ENCODE measurements around the gene USH1C. TPM values are rescaled to one million over a fixed set of nuclear protein-coding genes. Genes with fewer than 3 reads are reported as not detected.
A peak's percentile ranks its signal among the peaks of the same experiment; 100 is the strongest.

USH1C gene
- polyA plus RNA-seq, 12 donors: 0.15 to 18.1 (median 0.48) TPM; not detected in 1

DNA sequence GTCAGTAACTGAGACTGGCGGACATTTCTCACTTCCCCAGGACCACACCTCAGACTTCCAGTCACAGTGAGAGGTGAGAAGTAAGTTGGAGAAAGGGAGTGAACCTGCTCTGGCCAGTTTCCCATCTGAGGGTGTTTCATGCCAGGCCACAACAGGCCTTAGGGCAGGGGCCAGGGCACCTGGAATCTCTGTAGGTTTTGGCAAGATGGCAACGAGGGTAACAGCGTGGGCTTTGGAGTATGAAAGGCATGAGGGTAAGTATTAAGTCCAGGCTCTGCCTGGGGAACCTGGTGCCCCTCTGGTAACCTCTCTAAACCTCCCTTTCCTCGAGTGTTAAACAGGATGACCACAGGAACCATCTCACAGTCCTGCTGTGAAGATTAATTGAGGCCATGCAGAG lies 39.1 kb downstream of the USH1C start:
- DNase-seq: no peak

DNA sequence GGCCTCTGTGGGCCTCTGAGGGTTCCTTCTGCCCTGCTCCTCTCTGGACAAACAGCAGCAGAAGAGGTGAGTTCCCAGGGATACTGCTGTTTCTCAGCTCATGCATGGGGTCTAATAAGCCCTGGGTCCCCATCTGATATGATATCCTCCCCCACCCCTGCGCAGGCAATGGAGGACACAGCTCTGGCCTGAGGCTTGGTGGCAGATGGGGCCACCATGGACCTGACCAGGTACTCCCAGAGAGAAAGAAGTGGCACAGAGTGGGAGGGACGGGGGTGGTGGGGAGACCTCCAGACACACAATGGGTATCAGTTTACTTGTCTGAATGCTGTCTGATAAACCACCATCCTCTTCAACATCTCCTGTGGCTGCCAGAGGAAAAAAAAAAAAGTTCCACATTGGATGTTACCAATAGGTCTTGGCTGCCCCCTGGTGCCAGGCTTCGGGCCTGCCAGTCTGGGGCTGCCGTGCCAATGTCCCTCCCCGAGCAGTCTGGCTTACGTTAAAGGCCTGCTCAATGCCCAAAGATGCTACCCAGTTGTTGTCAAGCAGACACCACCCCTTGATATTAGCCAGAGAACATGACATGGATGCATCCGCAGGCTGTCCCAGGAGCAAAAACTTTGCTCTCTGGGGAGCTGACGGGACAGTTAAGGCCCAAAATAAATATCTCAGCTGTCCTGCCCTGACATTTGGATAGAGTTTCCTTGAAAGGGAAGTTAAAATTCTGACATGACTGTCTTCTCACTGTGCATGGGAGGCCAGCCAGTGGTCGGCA lies 39.7 kb downstream of the USH1C start:
- DNase-seq: peak; percentile 56

DNA sequence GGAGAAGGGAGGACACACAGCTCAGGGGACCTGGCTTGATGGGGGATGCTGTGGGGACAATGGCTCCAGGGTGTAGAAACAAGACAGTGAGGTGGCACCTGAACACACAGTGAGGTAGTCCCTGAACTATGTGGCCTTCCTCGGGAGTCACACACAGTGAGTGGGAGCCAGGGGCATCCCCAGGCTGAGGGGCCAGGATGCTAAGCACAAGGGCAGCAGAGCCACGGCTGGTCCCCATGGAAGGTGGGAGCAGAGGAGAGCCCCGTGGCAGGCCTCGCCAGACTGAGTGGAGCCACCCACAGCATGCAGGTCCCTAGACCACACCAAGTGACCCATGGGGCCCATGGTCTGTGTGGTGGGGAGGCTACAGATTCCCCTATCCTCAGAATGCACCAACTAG lies 41.6 kb downstream of the USH1C start:
- DNase-seq: no peak

DNA sequence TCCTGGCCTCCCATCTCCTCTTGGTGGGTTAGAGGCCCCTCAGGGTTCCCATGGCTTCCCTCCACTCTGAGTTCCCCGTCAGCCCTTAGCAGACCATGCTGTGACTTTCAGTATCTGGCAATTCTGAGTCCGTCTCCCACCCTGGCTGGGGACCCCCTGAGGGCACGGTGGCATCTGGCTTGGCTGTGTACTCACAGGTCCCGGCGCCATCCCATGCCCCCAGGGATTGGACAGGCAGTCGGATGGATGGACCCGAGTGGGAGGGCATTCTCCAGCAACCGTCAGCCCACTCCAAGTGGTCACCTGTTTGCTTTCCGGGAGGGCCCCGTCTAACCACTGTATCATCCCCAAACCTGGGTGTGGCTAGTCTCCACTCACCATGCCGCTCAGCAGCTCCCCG lies 43.5 kb downstream of the USH1C start:
- no peak for DNase-seq

GRCh38 chr11:17498475-17498874 lies 45.7 kb downstream of the USH1C start:
- no peak for DNase-seq

- DNase-seq: no peak
Observed at GRCh38 chr11:17498058-17498457, 46.2 kb downstream of the USH1C start.

DNA sequence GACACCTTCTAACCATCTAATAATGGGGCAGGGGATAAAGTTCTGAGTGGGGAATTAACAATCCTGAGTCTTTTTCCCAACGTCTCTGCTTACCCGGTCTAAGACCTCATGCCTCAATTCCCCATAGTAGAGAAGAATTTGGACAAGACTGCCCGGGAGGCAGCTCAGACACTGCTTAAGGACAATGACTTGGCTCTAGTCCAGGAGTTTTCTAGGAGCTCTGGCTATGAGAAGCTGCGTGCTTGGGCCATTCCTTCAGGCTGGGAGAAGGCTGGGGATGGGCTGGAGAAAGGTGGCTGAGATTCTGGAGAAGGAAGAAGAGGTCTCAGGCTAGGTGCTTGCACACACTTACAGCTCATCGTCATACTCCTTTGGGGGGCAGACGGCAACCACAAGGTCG lies 47.8 kb downstream of the USH1C start:
- DNase-seq: peak; percentile 29

DNA sequence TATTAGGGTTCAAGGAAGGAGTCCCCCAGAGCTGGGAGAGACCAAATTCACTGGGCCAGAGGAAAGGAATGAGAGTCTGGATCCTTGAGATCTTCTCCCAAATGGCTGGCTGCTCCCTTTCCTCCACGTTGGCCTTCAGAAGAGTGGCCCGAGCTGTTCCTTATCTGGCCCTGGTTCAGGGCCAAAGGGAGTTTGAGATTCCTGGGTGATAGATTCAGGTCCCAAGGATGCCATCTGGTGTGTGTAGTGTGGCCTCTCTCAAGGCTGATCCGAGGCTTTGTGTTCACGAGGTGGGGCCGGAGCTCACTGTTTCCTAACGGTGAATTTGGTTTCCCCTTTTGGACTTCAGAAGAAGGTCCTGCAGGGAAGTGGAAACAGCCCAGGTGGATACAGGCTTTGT lies 50.2 kb downstream of the USH1C start:
- DNase-seq: no peak

DNA sequence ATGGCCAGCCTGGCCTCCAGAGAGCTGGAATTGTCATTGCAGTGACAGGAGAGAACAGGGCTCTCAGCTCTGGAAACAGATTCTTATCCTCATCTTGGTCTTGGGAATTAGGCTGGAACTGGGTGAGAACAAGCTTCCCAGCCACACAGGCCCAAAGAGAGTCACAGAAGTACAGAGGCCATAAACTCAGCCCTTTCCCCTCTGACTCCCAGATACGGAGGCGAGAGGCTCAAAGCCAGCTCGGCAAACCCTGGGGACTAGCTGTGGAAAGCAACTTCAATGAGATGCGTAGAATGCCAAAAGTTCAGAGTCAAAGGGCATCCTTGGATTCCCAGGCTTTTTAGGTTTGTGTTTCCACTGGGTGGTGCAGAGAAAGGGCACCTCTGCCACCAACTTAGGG lies 53.3 kb downstream of the USH1C start:
- DNase-seq: no peak

DNA sequence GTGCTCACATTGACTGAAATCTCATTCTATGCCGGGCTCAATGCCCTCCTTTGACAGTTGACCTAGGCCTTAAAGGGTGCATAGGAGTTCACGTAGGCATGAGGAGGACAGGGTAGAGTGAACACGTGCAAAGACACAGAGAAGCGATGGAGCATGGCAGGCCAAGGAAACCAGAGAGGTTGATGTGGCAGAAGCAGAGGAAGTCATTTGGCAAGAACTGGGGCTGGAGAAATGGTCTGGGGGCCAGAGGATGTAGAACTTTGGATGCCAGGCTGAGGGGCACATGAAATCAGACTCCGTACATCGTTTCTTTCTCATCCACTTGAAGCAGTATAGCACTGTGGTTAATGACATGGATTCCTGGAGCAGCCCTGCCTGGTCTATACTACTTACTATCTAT lies 54.0 kb downstream of the USH1C start:
- no peak for DNase-seq

DNA sequence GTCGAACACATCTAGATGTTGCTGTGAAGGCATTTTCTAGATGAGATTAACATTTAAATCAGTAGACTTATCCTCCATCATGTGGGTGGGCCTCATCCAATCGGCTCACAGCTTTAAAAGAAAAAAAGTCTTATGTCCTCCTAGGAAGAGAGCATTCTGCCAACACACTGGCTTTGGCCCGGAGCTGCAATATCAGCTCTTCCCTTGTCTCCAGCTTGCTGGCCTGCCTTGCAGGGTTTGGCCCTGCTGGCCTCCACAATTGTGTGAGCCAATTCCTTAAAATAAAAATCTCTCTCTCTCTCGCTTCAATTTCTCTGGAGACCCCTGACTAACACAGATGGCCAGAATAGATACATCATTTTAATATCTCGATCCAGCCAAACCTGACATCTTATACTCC lies 54.5 kb downstream of the USH1C start:
- DNase-seq: peak; percentile 40

DNA sequence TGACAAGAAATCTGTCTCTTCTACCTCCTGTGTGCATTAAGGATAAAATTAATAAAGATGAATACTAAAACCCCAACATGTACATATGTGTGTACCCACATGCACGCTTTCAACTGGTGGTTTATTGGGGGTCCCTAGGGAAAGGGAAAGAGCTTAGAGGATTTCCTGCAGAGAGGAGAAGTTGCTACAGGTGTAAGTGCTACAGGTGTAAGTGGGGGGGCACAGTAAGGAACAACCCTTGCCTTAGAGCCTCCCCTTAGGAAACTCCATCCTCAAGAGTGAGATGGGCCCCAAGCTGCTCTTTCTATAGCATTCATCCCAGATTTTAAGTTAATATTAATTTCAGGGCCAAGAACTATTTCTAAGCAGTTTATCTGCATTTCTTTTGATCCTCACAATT lies 55.7 kb downstream of the USH1C start:
- no peak for DNase-seq

- no peak for DNase-seq
Observed at GRCh38 chr11:17486646-17487045, 57.6 kb downstream of the USH1C start.

DNA sequence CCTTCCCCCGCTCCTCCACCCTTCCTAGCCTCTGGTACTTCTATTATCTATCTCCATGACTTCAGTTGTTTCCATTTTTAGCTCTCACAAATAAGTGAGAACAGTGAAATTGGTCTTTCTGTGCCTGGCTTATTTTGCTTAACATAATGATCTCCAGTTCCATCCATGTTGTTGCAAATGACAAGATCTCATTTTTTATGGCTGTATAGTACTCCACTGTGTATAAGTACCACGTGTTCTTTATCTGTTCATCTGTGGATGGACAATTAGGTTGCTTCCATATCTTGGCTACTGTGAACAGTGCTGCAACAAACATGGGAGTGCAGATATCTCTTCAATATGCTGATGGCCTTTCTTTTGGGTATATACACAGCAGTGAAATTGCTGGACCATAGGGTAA lies 60.7 kb downstream of the USH1C start:
- no peak for DNase-seq

- no peak for DNase-seq
Observed at GRCh38 chr11:17481905-17482304, 62.3 kb downstream of the USH1C start.

DNA sequence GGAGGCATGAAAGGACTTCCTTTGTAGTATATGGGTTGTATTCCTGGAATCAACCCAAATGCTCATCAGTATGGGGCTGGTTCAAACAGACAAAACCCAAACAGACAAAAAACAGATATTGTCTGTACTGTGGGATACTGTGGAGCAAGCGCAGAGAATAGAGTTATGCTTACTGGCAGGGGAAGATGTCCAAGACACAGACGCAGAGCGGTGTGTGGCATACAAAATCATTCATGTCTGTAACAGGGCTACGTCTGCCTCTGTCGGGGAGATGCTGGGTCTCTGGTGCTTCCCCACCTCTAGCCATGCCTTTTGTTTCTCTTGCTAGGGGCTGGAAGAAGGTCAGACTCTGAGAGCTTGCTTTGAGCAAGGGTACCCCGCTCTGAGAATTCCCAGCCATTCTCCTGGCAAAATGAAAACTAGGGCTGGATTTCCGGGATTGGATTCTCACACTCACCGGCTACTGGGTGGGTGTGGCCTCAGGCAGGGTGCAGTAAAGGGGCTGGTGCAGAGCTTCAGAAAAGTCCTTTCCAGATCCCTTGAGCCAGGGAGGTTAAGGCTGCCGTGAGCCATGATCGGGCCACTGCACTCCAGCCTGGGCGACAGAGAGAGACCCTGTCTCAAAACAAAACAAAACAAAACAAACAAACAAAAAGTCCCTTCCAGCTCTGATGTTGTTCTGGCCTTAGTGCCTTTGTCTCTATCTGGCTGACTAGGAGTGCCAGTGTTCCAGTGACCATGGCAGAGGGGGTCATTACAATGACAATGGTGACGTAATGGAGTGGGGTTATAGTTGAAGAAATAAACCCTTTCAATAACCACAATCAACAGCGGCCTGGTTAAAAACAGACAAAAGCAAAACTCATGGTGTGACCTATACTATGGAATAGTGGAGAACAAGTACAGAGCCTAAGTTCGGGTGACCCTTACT lies 64.7 kb downstream of the USH1C start:
- DNase-seq: no peak

DNA sequence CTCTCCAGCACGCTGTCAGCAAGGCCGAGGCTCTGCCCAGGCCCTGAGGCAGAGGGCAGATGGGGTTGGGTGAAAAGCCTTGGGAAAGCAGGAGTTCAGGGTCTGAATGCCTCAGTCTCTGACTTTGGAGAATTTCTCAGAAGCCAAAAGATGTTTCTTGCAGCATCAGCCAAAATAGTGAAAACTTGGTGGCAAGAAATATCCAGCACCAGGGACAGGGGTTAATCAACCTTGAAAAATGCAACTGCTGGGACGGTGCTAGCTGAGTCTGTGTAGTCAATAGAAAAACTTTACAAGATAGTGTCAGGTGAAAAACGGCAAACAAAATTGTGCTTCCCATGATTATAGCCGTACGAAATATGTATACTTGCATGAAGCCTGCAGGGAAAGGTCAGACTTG lies 66.1 kb downstream of the USH1C start:
- DNase-seq: no peak

- no peak for DNase-seq
Observed at GRCh38 chr11:17477361-17477760, 66.9 kb downstream of the USH1C start.

GRCh38 chr11:17477084-17477333 lies 67.2 kb downstream of the USH1C start:
- DNase-seq: no peak

- DNase-seq: no peak
Observed at GRCh38 chr11:17476317-17477083, 67.7 kb downstream of the USH1C start, which contains the start of gene ABCC8. TSS of gene ABCC8 (minus strand) at chr11:17476845. CDS start at chr11:17476776, 69 bp downstream.

DNA sequence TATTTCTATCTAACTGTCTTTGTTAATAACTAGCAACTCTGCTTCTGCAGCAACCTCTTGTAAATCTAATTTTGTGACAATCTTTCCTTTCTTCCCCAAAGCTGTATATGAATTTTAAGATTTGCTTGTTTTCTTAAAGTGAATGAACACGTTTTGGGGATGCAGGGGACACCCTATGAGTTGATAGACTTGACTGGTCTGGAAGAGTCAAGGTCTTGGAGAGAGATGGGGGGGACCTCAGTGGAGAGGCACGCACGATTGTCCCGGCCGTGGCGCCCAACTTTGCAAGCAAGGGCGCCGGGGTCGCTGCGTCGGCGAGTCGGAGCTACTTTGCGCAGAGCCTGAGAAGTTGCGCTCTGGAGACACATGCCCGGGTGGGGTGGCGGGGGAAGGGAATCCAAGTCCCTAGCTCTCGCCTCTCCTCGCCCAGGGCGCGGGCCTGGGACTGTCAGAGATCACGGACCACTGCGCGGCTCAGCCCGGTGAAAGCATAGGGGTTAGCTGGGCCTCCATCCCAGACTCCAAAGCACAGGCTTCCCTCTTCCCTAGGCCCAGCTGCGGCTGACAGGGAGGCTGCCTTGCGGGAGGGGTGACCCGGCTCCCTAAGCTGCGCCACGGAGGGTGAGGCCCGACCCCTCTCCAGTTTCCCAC lies 68.4 kb downstream of the USH1C start:
- DNase-seq: no peak

Data from muscle of arm (tissue), 12 donors.